ENCODE measurements around the gene IL1RAPL2.
"Not testable (repeated sequence)": the region's sequence is repeated elsewhere in the genome, so short reads cannot be mapped to it uniquely, and the experiment has no call there.

IL1RAPL2 gene

GRCh38 chrX:104665691-104666090, 99.7 kb downstream of the IL1RAPL2 start:
- no peak for DNase-seq
- in situ Hi-C loops (cut with HindIII; ENCODE audit: low pct_ligation_motif_present, low pct_unique_long_range_greater_than_20kb, low sequenced_read_pairs) = no loop called here

GRCh38 chrX:104668550-104668949, 102.6 kb downstream of the IL1RAPL2 start:
- in situ Hi-C loops (cut with HindIII; ENCODE audit: low pct_ligation_motif_present, low pct_unique_long_range_greater_than_20kb, low sequenced_read_pairs) = no loop called here
- peak; percentile 14 for DNase-seq

- in situ Hi-C loops (cut with HindIII; ENCODE audit: low pct_ligation_motif_present, low pct_unique_long_range_greater_than_20kb, low sequenced_read_pairs) = no loop called here
- DNase-seq = no peak
These were observed 103.1 kb downstream of the IL1RAPL2 start for GRCh38 chrX:104669063-104669462.

GRCh38 chrX:104670051-104670450, 104.1 kb downstream of the IL1RAPL2 start:
- DNase-seq = no peak
- in situ Hi-C loops (cut with HindIII; ENCODE audit: low pct_ligation_motif_present, low pct_unique_long_range_greater_than_20kb, low sequenced_read_pairs) = no loop called here

GRCh38 chrX:104677517-104677916, 111.5 kb downstream of the IL1RAPL2 start:
- in situ Hi-C loops (cut with HindIII; ENCODE audit: low pct_ligation_motif_present, low pct_unique_long_range_greater_than_20kb, low sequenced_read_pairs); DNase-seq: not testable (repeated sequence)

GRCh38 chrX:104679175-104679574, 113.2 kb downstream of the IL1RAPL2 start:
- no peak for DNase-seq
- in situ Hi-C loops (cut with HindIII; ENCODE audit: low pct_ligation_motif_present, low pct_unique_long_range_greater_than_20kb, low sequenced_read_pairs) = no loop called here

GRCh38 chrX:104681214-104681613, 115.2 kb downstream of the IL1RAPL2 start:
- no peak for DNase-seq
- in situ Hi-C loops (cut with HindIII; ENCODE audit: low pct_ligation_motif_present, low pct_unique_long_range_greater_than_20kb, low sequenced_read_pairs) = no loop called here

- in situ Hi-C loops (cut with HindIII; ENCODE audit: low pct_ligation_motif_present, low pct_unique_long_range_greater_than_20kb, low sequenced_read_pairs) = no loop called here
- no peak for DNase-seq
These were observed 118.1 kb downstream of the IL1RAPL2 start for GRCh38 chrX:104684077-104684476.

- no peak for DNase-seq
- in situ Hi-C loops (cut with HindIII; ENCODE audit: low pct_ligation_motif_present, low pct_unique_long_range_greater_than_20kb, low sequenced_read_pairs) = no loop called here
These were observed 129.6 kb downstream of the IL1RAPL2 start for GRCh38 chrX:104695593-104695992.

- DNase-seq = no peak
- in situ Hi-C loops (cut with HindIII; ENCODE audit: low pct_ligation_motif_present, low pct_unique_long_range_greater_than_20kb, low sequenced_read_pairs) = no loop called here
These were observed 130.7 kb downstream of the IL1RAPL2 start for GRCh38 chrX:104696667-104697066.

- in situ Hi-C loops (cut with HindIII; ENCODE audit: low pct_ligation_motif_present, low pct_unique_long_range_greater_than_20kb, low sequenced_read_pairs) = no loop called here
- DNase-seq = no peak
These were observed 131.3 kb downstream of the IL1RAPL2 start for GRCh38 chrX:104697294-104697693.

GRCh38 chrX:104707042-104707441, 141.0 kb downstream of the IL1RAPL2 start:
- no peak for DNase-seq
- in situ Hi-C loops (cut with HindIII; ENCODE audit: low pct_ligation_motif_present, low pct_unique_long_range_greater_than_20kb, low sequenced_read_pairs) = no loop called here

- DNase-seq = no peak
- in situ Hi-C loops (cut with HindIII; ENCODE audit: low pct_ligation_motif_present, low pct_unique_long_range_greater_than_20kb, low sequenced_read_pairs) = no loop called here
These were observed 141.6 kb downstream of the IL1RAPL2 start for GRCh38 chrX:104707572-104707971.

- DNase-seq = no peak
- in situ Hi-C loops (cut with HindIII; ENCODE audit: low pct_ligation_motif_present, low pct_unique_long_range_greater_than_20kb, low sequenced_read_pairs) = no loop called here
These were observed 146.5 kb downstream of the IL1RAPL2 start for GRCh38 chrX:104712515-104712914.

- no peak for DNase-seq
- in situ Hi-C loops (cut with HindIII; ENCODE audit: low pct_ligation_motif_present, low pct_unique_long_range_greater_than_20kb, low sequenced_read_pairs) = no loop called here
These were observed 155.9 kb downstream of the IL1RAPL2 start for GRCh38 chrX:104721854-104722253.

GRCh38 chrX:104728456-104728855, 162.5 kb downstream of the IL1RAPL2 start:
- in situ Hi-C loops (cut with HindIII; ENCODE audit: low pct_ligation_motif_present, low pct_unique_long_range_greater_than_20kb, low sequenced_read_pairs) = no loop called here
- no peak for DNase-seq

GRCh38 chrX:104742355-104742754, 176.4 kb downstream of the IL1RAPL2 start:
- DNase-seq = no peak
- in situ Hi-C loops (cut with HindIII; ENCODE audit: low pct_ligation_motif_present, low pct_unique_long_range_greater_than_20kb, low sequenced_read_pairs) = no loop called here

GRCh38 chrX:104745152-104745551, 179.2 kb downstream of the IL1RAPL2 start:
- no peak for DNase-seq
- in situ Hi-C loops (cut with HindIII; ENCODE audit: low pct_ligation_motif_present, low pct_unique_long_range_greater_than_20kb, low sequenced_read_pairs) = no loop called here

- no peak for DNase-seq
- in situ Hi-C loops (cut with HindIII; ENCODE audit: low pct_ligation_motif_present, low pct_unique_long_range_greater_than_20kb, low sequenced_read_pairs) = no loop called here
These were observed 184.1 kb downstream of the IL1RAPL2 start for GRCh38 chrX:104749951-104750610.

GRCh38 chrX:104762641-104763040, 196.6 kb downstream of the IL1RAPL2 start:
- in situ Hi-C loops (cut with HindIII; ENCODE audit: low pct_ligation_motif_present, low pct_unique_long_range_greater_than_20kb, low sequenced_read_pairs) = no loop called here
- DNase-seq = no peak

GRCh38 chrX:104789784-104790183, 223.8 kb downstream of the IL1RAPL2 start:
- in situ Hi-C loops (cut with HindIII; ENCODE audit: low pct_ligation_motif_present, low pct_unique_long_range_greater_than_20kb, low sequenced_read_pairs) = no loop called here
- DNase-seq = no peak

Measured in ACHN (cell line).